GM12874 (cell line): Measurements from ENCODE around the gene APOBEC2.

Source experiments
- CTCF ChIP-seq: IDR thresholded peaks from 2 replicates; pipeline ENCODE4 v1.5.1; 2011; ENCODE audit warnings: low read depth, mild to moderate bottlenecking, control low read depth, low read length, moderate library complexity; ENCODE audit not compliant: insufficient read depth

The APOBEC2 gene

GRCh38 chr6:41073968-41074691, 21.1 kb downstream of the APOBEC2 start:
- TF ChIP-seq CTCF, result no peak

- TF ChIP-seq CTCF, result no peak
Measured at GRCh38 chr6:41074692-41075436, 21.9 kb downstream of the APOBEC2 start.

DNA sequence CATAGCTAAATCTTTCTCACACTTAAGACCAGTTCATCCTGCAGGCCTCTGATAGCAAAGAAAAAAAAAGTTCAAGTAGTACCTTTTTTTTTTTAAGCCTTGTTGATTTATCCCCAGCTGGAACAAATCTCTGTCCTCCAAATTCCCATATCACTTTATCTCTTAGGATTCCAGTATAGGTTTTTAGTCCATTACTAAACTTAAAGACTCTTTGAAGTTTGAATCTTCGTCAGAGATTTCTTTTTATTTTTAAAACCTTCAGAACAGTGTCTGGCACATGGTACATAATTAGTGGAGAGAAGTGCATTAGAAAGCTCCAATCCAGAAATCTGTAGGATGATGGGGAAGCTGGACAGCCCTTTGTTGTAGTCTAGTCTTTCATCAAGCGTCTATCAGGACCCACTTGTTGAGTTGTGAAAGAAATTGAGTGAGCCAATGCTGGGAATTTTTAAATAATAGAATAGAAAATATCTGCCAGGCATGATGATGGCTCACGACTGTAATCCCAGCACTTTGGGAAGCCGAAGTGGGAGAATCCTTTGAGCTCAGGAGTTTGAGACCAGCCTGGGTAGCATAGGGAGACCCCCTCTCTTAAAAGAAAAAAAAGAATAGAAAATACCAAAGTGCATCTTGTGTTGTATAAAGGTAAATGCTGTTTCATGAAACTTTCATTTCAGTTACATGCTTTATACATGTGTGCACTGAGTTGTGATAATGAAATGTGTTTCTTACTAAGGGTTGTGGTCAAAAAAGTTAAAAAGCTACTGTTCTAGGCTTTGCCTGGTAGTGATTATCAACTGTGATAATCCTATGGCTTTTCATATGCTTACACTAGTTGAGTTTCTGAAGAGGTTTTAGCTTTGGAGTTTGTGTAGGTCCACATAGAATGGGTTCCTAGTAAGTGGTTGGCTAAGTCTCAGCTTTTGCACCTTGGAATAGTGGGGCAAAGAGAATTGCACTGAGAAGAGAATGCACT, 22.9 kb downstream of the APOBEC2 start:
- no peak for TF ChIP-seq CTCF

GRCh38 chr6:41077536-41077935, 24.5 kb downstream of the APOBEC2 start:
- TF ChIP-seq CTCF, result no peak

DNA sequence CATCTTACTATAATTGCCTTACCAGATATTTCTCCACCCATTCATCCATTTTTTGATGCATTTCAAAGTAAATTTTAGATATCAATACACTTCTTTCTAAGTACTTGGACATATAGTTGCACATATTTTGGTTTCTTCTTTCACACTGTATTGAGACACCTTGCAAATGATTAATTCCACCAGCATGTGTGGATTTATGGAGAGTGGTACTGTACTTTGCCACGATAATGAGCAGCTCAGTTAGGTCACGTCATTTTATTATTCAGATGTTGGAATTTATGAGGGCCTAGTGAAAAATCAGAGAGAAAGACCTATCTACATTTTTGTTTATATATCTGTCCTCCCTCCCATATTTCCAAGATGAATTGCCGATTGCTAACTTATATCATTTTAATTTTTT, 25.1 kb downstream of the APOBEC2 start:
- TF ChIP-seq CTCF, result no peak

DNA sequence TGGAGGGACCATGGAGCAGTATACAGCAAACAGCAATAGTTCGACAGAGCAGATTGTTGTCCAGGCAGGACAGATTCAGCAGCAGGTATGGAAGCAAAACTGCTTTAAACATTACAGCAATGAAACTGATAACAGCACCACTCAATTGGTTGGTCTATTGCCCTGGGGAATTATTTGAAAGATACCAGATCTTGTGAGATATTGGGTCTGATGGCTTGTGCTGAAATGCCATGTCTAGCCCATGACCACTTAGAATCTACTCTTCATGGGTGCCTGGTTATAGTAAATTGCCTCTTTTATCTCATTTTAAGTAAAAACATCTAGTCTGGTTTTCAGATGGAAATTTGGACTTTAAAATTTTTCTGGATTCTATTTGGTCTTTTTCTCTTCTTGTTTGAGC, 26.1 kb downstream of the APOBEC2 start:
- no peak for TF ChIP-seq CTCF

- no peak for TF ChIP-seq CTCF
Measured at GRCh38 chr6:41080621-41081020, 27.6 kb downstream of the APOBEC2 start.
